Glutamatergic neuron (in vitro differentiated cells): Measurements from ENCODE around the gene KIF25. TPM values are rescaled to one million over a fixed set of nuclear protein-coding genes. Genes with fewer than 3 reads are reported as not detected.

Experiments used
- total RNA-seq: library from RNA; stranded (reverse); fragmentation: NEBNext Ultra II Directional; extraction: Animal tissue kit (Norgen Biotek cat#: 25700); gene quantifications from one replicate; pipeline ENCODE4 v1.2.1, GENCODE V29; 2021; ENCODE audit not compliant: unreplicated experiment

KIF25 gene
- total RNA-seq, 1 donor from 2014 or later: not detected

Other genes starting within 250 kb of the KIF25 start
- 552 TPM for gene AFDN, start 170.8 kb upstream of the KIF25 start, total RNA-seq
- gene FRMD1, start 81.5 kb downstream of the KIF25 start, total RNA-seq: not detected